ENCODE measurements around the gene CEBPB.

CEBPB gene

DNA sequence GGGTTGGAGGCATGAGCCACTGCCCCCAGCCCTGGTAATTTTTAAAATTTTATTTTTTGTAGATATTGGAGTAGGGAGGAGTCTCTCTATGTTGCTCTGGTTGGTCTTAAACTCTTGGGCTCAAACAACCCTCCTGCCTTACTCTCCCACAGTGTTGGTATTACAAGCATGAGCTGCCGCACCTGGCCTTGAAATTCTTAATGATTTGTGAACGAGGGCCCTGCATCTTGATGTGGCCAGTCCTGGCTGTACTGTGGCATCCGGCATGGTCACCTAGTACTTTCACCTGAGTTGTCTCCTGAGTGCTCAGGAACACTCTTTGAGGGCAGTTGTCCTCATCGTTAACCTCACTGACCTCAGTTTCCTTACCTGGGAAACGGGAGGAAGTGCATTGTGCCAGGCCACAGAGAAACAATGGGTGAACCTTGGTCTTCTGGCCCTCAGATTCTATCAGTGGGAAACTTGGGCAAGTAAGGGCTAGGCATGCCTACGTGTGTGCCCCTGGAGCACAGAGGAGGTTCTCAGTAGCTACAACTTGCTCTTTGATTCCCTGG lies 19.5 kb downstream of the CEBPB start:
- in situ Hi-C loops (cut with MboI; ENCODE audit: low sequenced_read_pairs): no loop called here

DNA sequence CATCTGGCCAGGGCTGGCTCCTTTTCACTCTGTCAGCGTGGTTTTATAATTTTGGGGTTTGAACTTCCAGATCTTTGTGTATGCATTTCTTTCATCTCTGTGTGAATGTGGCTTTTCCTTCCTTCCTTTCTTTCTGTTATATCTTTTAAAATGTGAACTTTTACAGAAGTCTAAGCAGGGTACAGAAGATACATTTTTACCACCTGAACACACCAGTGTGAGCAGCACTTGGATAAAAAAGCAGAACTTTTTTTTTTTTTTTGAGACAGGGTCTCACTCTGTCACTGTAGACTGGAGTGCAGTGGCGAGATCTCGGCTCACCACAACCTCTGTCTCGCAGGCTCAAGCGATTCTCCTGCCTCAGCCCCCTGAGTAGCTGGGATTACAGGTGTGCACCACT lies 20.5 kb downstream of the CEBPB start:
- in situ Hi-C loops (cut with MboI; ENCODE audit: low sequenced_read_pairs): no loop called here

DNA sequence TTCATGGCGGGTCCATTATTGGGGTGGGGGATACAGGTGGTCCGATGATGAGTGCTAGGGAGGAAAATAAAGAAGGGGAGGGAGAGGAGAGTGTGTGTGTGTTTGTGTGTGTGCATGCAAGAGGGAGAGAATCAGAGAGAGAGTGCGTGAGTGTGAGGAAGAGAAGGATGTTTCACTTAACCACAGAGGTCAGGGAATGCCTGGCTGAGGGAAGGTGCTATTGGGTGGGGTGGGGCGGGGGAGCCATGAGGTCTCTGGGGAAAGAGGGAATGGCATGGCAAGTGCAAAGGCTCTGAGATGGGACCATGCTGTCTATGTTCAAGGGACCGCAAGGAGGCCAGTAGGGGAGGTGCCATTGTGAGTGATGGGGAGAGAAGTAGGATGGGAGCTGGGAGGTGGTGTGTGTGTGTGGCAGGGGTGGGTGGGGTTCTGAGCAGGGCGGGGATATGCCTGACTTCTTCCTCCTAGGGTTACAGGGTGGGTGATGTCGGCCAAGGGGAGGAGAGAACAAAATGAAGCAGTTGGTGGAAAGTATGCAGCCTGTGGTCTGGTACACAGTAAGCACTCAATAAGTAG lies 23.0 kb downstream of the CEBPB start:
- in situ Hi-C loops (cut with MboI; ENCODE audit: low sequenced_read_pairs): no loop called here

DNA sequence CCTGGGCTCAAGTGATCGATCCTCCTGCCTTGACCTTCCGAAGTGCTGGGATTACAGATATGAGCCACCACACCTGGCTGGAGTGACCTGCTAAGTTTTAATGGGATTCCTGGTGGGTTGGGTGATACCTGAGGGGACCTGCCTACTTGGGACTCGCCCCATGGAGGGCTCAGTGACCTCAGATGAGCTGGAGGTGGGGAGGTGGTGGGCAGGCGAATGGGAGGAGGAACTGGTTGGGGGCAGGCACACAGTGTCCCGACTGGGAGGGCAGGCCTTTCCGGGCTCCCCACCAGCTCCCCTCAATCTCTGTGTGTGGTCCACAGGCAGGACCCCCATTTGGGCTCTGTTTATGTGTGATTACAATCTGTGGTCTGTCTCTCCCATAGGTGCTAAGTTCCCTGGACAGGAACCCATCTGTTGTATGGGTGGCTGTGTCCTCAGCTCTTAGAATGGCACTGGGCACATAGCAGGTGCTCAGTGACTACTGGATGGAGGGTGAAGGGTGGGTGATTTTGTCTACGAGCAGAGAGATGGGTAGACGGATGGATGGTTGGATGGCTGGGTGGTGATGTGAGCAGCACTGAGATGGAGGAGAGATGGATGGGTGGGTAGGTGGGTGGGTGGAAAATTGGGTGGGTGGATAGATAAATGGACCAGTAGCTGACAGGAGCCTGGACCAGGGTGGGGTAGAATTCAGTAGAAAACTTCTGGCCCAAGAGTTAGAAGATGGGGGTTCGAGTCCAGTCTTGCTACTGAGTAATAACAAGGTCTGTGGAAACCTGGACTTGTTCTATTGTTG lies 23.8 kb downstream of the CEBPB start:
- in situ Hi-C loops (cut with MboI; ENCODE audit: low sequenced_read_pairs): no loop called here

DNA sequence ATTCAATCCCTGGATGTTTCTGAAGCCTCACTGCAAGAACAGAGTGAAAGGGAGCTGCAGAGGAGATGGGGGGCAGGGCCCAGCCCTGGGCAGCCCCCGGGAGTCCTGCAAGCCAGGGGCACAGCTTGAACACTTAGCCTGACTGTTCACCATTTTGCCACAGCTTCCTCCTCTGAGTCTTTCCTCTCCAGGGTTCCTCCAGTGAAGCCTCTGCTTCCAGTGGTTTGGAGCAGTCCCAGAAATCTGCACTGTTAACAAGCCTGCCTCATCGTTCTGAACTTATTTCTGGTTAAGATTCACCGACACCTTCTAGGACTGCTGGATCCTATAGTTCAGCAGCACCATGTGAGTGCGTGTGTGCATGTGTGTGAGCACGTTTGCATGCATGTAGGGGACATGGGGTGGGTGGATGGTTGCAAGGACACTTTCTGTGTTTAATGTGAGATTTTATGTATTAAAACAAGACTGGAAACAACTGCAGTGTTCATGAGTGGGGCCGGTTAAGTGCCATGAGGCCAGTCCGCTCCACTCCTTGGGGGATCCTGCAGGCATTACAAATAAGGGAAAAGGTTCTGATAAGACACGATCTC lies 24.6 kb downstream of the CEBPB start:
- in situ Hi-C loops (cut with MboI; ENCODE audit: low sequenced_read_pairs): no loop called here

DNA sequence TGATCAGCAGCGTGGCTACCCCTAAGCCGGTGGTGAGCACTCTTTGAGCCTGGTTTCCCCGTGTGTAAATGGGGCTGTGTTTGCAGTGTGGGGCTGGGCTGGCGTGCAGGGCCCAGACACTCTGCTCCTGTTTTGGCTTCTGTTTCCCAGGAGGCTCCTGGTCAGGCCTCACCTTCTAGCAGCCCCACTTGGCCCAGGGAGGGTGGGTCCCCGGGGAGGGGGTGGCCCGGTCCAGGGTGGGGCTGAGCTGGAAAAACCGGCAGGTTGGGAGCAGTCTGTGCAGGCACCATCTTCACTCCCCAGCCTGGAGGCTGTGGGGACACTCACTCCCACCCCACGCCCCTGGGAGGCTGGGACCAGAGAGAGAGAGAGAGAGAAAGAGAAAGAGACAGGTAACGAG lies 25.3 kb downstream of the CEBPB start:
- in situ Hi-C loops (cut with MboI; ENCODE audit: low sequenced_read_pairs): no loop called here

DNA sequence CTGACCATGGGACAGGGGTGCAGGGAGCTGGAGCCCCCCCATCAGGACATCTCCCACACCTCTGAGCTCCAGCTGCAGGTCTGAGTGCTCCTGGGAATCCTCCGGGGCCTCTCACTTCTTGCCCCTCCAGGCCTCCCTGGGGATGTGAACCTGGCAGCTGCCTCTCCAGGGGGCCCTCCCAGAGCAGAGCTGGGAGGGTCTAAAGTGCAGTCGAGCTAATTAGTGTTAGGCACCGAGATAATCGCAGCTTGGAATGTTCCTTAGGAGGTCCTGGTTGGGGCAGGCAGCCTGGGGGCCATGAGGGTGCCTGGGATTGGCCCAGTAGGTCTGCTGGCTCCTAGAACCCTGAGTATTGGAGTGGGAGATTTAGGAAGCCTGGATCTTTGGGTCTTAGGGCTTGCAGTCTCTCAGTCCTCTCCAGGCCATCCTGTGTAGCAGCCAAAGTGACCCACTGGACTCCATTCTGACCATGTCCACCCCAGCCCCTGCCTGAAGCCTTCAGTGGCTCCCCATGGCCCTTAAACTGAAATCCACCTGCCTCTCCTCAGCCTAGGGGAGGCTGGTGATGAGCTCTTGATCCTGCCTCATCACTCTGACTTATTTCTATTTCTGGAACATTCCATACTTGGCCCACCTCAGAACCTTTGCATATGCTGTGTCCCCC lies 26.0 kb downstream of the CEBPB start:
- in situ Hi-C loops (cut with MboI; ENCODE audit: low sequenced_read_pairs): no loop called here

DNA sequence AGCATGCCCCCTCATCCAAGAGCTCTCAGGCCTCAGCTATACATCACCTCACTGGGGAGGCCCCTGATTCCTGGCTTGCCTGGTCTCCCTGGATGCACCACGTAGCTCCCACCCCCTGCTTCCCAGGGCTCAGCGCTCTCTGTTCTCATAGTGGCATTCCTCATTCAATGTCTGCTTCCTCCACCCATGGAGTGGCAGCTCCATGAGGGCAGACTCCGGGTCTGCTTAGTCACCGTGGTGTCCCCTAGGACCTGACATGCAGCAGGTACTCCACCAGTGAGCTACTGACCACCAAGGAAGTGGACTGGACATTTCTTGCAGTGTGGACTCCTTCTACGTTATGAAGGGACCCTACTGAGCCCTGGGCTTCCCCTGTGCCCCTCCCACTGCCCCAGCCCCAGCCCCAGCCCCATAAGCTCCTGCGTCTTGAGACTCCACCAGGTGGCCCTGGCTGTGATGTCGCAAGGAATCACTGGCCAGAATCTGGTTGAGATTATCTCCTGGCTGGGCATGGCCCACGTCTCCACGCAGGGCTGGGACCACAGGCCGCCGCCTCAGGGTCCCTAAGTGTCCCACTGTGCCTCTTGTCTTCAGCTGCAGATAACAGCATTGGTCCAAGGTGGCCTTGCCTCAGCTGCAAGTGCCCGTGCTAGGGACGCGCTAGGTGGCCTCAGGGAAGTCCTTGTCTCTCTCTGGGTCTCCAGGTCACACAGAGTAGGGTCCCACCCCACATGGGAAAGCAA lies 26.7 kb downstream of the CEBPB start:
- in situ Hi-C loops (cut with MboI; ENCODE audit: low sequenced_read_pairs): no loop called here

DNA sequence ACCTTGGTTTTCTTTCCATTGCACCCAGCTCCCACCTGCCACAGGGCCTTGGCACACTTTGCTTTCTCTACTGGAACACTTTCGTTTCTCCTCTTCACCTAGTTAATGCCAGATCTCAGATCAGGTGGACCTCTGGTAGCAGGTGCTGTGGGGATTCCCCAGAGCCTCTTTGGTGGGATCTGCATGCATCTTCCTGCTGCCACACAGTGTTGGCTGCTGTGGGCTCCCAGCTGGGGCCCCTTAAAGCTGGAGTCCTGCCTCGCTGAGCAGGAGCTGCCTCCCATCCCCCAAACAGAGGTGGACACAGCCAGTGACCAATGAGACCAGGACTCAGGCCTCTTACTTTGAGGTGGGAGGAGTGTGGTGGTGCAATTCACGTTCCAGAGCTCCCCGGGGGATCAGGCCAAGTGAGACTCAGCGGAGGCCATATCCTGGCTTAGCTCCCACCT lies 28.4 kb downstream of the CEBPB start:
- in situ Hi-C loops (cut with MboI; ENCODE audit: low sequenced_read_pairs): no loop called here

DNA sequence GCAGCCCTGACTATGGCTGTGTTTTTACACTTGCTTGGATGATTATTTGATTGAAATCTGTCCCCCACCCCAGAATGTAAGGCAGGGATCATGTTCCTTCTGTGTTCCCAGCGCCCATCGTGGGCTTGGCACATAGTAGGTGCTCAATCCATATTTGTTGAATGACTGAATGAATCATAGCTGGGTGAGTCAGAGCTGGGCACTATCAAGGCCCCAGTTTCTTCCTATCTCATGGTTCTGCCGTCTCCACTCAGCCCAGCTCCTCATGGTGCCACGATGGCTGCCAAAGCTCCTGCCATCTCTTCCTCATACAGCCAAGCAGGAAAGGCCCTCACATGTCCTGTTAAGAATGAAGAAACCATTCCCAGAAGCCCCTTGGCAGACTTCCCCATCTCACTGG lies 29.0 kb downstream of the CEBPB start:
- in situ Hi-C loops (cut with MboI; ENCODE audit: low sequenced_read_pairs): no loop called here

DNA sequence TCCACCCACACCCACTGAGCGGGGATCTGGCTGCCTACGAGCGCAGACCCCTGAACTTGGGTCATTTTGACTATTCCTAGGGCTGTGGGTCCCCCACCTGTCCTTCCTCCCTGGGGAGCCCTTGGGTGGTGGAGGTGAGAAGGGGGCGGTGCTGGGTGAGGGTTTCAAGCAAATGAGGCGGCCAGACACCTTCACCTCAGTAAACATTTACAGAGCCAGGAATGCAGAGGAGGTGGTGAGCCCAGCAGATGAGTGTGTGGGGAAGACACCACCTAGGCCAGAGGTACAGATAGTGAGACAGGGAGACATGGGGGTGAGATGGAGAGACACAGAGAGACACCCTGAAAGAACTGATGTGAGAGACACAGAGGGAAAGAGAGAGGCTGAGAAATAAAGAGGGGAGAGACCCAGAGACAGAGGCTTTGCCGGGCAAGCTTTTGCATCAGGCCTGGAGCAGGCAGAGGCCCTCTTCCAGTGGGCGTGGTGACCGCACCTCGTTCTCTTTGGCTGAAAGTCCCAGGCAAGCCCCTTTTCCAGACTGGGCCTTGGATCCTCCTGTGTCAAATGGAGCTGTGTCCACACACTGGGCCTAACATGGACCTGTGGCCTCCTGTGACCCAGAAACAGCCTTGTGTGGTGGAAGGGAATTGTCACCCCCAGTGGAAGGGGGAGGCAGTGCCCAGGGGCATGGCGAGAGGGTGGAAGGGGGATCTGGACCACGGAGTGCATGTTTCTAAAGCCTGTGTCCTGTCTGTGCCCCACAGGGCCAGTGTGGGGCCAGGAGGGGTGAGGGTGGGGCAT lies 29.7 kb downstream of the CEBPB start:
- in situ Hi-C loops (cut with MboI; ENCODE audit: low sequenced_read_pairs): no loop called here

DNA sequence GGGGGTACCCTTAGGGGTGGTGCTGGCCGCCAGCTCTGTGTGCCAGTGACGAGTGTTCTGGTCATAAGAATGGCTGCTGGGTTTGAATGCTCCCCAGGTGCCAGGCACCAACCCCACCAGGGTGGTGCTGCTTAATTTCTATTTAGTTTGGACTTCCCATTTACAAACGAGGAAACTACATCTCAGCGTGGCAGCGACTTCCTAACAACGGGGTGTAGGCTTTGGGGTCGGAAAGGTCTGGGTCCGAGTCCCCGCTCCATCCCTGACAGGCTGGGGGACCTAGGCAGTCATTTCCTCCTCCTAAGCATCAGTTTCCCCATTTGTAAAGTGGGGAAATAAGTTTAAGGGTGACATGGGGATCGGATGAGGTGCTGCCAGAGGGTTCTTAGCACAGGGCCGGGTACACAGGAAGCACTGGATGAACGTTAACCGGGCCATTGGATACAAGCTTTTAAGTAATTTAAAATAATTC lies 30.3 kb downstream of the CEBPB start:
- in situ Hi-C loops (cut with MboI; ENCODE audit: low sequenced_read_pairs): no loop called here

DNA sequence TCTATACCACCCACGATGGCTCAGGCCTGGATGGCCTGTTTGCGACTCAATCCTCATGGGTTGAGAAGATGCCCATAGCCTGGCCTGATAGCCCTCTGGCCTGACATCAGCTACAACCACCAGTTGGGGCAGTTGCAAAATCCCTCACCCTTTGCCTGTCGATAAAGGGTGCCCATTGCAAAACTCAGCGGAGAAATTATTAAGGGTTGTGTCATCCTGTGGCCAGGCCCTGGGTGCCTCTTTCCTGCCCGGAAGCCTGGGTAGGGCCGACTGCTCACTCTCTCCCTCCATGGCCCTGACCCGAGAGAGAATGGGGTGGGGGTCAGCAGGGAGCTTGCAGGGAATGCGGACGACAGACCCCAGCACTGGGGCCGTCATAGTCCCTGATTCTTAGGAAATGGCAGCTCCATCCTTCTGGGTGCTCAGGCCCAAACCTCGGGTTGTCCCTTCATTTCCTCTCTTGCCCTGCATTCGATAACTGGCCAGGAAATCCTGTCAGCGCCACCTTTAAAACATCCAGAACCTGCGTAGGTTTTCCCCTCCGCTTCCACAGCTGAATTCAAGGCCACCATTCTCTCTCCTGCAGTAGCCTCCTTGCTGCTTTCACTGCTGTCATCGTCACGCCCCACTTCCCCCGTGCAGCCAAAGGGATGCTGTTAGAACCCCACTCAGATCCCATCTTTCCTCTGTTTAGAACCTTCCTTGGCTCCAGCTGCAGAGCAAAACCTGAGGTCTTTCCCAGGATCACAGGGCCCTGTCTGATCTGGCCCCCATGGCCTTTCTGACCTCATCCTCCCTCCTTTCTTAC lies 31.1 kb downstream of the CEBPB start:
- in situ Hi-C loops (cut with MboI; ENCODE audit: low sequenced_read_pairs): no loop called here

DNA sequence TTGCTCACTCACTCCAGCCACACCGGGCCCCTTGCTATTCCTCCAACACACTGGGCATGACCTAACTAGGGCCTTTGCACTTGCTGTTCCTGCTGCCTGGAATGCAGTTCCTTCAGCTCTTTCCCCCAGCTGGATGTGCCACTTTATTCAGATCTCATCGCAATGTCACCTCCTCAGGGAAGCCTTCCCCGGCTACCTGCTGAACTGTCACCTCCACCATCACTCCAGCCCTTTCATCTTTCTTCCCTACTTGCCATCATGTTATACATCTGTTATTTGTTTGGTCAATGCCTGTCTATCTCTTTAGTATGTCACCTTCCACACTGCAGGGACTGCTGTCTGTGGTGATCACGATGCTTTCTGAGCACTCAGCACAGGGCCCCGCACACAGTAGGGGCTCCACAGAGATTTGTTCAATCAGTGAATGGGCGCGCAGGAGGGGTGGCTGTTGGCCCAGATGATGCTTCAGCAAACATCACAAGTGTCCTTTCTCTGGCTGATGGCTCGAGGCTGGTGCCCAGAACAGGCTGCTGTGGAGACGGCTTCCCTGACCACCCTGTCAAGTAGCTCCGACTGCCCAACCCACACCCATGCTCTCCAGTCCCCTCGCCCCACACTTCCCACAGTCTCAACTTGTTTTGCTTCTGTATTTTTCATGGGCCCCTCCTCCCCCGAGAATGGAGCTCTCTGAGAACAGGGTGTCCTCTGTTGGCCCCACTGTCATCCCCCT lies 31.8 kb downstream of the CEBPB start:
- in situ Hi-C loops (cut with MboI; ENCODE audit: low sequenced_read_pairs): no loop called here

DNA sequence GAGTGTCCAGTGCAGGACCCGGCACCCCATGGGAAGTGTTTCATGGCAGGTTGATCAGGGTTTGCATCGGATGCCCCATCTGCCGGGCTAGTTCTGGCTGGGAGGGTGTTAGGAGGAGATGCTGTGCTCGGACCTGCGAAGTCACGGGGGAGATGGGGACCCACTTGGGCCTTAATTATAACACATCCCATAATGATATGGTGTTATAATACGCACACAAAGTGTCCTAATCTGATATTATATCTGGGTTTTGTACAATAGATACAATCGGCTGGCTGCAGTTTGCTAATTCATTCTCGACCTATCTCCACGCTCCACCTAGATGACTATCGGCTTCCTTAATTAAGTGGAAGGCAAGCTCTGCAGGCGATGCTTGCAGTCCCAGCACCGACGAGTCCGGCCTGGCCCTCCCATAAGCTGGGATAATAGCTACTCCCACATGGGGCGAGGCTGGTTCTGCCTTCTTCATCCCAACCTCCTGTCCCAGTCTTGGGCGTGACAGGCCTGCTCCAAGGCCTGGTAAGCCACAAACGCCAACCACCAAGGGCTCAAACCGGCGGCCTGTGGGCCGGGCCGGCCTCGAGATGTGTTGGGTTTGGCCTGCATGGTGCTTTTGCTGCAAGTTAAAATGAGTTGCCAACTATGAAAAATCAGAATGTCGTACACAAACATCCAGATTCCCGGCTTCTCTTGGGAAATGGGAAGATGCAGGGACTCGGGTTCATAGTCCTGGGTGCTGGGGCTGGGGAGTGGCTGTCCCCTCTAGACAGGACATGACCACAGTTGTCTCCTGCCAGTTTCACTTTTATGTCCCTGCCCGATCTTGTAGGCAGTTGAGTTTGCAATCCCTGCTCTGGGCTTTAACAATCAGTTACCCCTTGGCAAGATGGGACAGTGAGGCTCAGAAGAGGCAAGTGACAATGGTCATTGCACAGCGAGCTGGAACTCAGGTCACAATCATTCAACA lies 32.7 kb downstream of the CEBPB start:
- in situ Hi-C loops (cut with MboI; ENCODE audit: low sequenced_read_pairs): no loop called here

DNA sequence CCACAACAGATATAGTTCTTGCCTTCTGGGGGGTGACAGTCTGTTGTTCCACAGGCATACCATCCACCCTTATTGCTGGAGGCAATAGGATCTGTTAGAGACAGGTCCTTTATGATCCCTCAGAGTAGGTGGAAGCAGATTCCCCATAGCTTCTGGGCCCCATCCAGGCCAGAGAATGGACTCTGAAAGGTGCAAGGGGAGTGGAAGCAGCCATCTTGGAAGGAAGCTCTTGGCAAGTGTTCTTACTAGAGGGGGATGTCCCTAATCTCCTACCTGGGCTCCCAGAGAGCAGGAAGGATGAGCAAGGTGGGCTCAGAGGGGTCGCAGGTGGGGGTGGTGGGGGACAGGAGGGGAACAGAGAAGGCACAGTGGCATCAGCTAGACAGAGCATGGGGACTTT lies 33.4 kb downstream of the CEBPB start:
- in situ Hi-C loops (cut with MboI; ENCODE audit: low sequenced_read_pairs): no loop called here

DNA sequence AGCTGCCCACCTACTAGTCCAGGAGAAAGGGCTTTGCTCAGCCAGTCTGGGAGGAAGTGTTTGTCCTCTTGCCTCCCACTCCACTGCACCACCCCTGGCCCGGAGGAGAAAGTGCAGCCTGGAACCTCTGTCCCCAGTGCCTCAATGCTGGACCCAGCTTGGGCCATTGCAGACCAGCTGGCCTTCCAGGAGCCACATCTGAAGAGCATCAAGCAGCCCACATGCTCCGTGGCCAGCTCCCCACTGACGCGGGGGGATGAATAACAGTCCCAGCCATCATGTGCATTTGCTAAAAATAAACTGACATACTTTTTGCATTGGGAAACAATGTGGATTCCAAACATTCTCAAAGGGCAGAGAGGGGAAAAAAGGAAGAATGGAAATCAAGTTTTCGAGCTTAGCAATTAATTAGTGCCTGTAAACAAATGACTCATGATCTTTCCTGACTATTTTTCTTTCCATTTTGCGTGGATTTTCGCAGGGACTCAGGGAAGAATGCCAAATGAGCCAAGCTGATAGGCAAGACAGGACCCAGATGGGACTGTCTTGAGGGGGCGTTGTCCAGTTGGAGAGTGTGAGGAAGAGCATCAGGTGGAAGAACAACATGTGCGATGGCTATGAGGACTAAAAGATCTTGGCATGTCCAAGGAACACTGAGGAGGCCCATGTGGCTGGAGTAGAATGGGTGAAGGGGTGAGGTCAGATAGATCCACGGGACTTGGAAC lies 34.1 kb downstream of the CEBPB start:
- in situ Hi-C loops (cut with MboI; ENCODE audit: low sequenced_read_pairs): no loop called here
